ENCODE data around the gene REM1. TPM values are rescaled to one million over a fixed set of nuclear protein-coding genes. Genes with fewer than 3 reads are reported as not detected.

Gene REM1
- total RNA-seq, 1 experiment from 2014 or later: not detected

- Histone ChIP-seq H3K27me3 (replicated peaks; ENCODE audit: control insufficient read depth, insufficient read depth, low read length) (no peaks in the 10 kb centered on the region), H3K4me3 (ENCODE audit: low read depth, low read length) (no peak overlapping the region), H3K36me3 (ENCODE audit: control insufficient read depth, insufficient read depth, low read length) (no peaks in the 10 kb centered on the region), H3K4me1 (peaks cover 7% of the 10 kb centered on the region; the same call in 1 of the 2 replicates), H3K9me3 (peaks cover 10% of the 10 kb centered on the region)
- peaks cover 10% of the 10 kb centered on the region for H3K9me3 Mint-ChIP-seq (ENCODE audit: unreplicated experiment)
- peaks cover 6% of the 10 kb centered on the region for H3K36me3 Mint-ChIP-seq (ENCODE audit: insufficient read depth, unreplicated experiment)
- ChIA-PET POLR2A (no interaction called here), CTCF (interaction anchor here (1.4 kb wide), 1 partner anchor 28 kb away, joined by 7 read pairs; no protein-coding TSS in a partner anchor)
- no peaks in the 10 kb centered on the region for H3K4me1 Mint-ChIP-seq (ENCODE audit: low read depth, unreplicated experiment)
- TF ChIP-seq CTCF (IDR thresholded peaks at IDR 0.05; ENCODE audit: insufficient read depth in 1 of 2, low read depth in 1 of 2, low read length in 1 of 2, severe bottlenecking in 1 of 2, unreplicated experiment in 1 of 2): no peak
- no TSS peak for BruUV-seq (replicated peaks)
- H3K4me3 Mint-ChIP-seq (ENCODE audit: unreplicated experiment): no peak overlapping the region
- no peak overlapping the region for H3K27ac Mint-ChIP-seq (ENCODE audit: unreplicated experiment)
- H3K27me3 Mint-ChIP-seq (ENCODE audit: insufficient read depth, unreplicated experiment): peaks cover 22% of the 10 kb centered on the region
- intact Hi-C loops (cut with micrococcal nuclease; ENCODE audit: unreplicated experiment): no loop called here
- DNase-seq: no peak
Measured at GRCh38 chr20:31475472-31476293, 595 bp downstream of the REM1 start.

- intact Hi-C loops (cut with micrococcal nuclease; ENCODE audit: unreplicated experiment): no loop called here
- BruUV-seq (replicated peaks): no TSS peak
- DNase-seq: no peak
- TF ChIP-seq CTCF (IDR thresholded peaks at IDR 0.05; ENCODE audit: insufficient read depth in 1 of 2, low read depth in 1 of 2, low read length in 1 of 2, severe bottlenecking in 1 of 2, unreplicated experiment in 1 of 2): no peak
- Mint-ChIP-seq H3K27me3 (ENCODE audit: insufficient read depth, unreplicated experiment) (peaks cover 23% of the 10 kb centered on the region), H3K9me3 (ENCODE audit: unreplicated experiment) (peaks cover 10% of the 10 kb centered on the region), H3K27ac (ENCODE audit: unreplicated experiment) (no peak overlapping the region), H3K36me3 (ENCODE audit: insufficient read depth, unreplicated experiment) (peaks cover 6% of the 10 kb centered on the region), H3K4me3 (ENCODE audit: unreplicated experiment) (no peak overlapping the region), H3K4me1 (ENCODE audit: low read depth, unreplicated experiment) (no peaks in the 10 kb centered on the region)
- CTCF ChIA-PET: interaction anchor here (1.4 kb wide), 1 partner anchor 27 kb away, joined by 7 read pairs; no protein-coding TSS in a partner anchor
- no peaks in the 10 kb centered on the region for H3K27me3 ChIP-seq (replicated peaks; ENCODE audit: control insufficient read depth, insufficient read depth, low read length)
- H3K4me1 ChIP-seq: peaks cover 7% of the 10 kb centered on the region; the same call in 1 of the 2 replicates
- H3K4me3 ChIP-seq (ENCODE audit: low read depth, low read length): no peak overlapping the region
- no peaks in the 10 kb centered on the region for H3K36me3 ChIP-seq (ENCODE audit: control insufficient read depth, insufficient read depth, low read length)
- POLR2A ChIA-PET: no interaction called here
- peaks cover 10% of the 10 kb centered on the region for H3K9me3 ChIP-seq
Measured at GRCh38 chr20:31476294-31476585, 1.2 kb downstream of the REM1 start.

- Mint-ChIP-seq H3K27me3 (ENCODE audit: insufficient read depth, unreplicated experiment) (peaks cover 25% of the 10 kb centered on the region), H3K4me3 (ENCODE audit: unreplicated experiment) (no peak overlapping the region), H3K9me3 (ENCODE audit: unreplicated experiment) (peaks cover 10% of the 10 kb centered on the region), H3K36me3 (ENCODE audit: insufficient read depth, unreplicated experiment) (peaks cover 6% of the 10 kb centered on the region), H3K27ac (ENCODE audit: unreplicated experiment) (no peak overlapping the region), H3K4me1 (ENCODE audit: low read depth, unreplicated experiment) (no peaks in the 10 kb centered on the region)
- Histone ChIP-seq H3K27me3 (replicated peaks; ENCODE audit: control insufficient read depth, insufficient read depth, low read length) (no peaks in the 10 kb centered on the region), H3K9me3 (peaks cover 10% of the 10 kb centered on the region), H3K36me3 (ENCODE audit: control insufficient read depth, insufficient read depth, low read length) (no peaks in the 10 kb centered on the region), H3K4me3 (ENCODE audit: low read depth, low read length) (no peak overlapping the region), H3K4me1 (peaks cover 7% of the 10 kb centered on the region; the same call in 1 of the 2 replicates)
- POLR2A ChIA-PET: no interaction called here
- no peak for DNase-seq
- BruUV-seq (replicated peaks): no TSS peak
- no peak for TF ChIP-seq CTCF (IDR thresholded peaks at IDR 0.05; ENCODE audit: insufficient read depth in 1 of 2, low read depth in 1 of 2, low read length in 1 of 2, severe bottlenecking in 1 of 2, unreplicated experiment in 1 of 2)
- CTCF ChIA-PET: no interaction called here
- intact Hi-C loops (cut with micrococcal nuclease; ENCODE audit: unreplicated experiment): no loop called here
Measured at GRCh38 chr20:31476643-31477215, 1.6 kb downstream of the REM1 start.
